Neural cell (in vitro differentiated cells): ENCODE results near the gene NUDCD3. TPM values are rescaled to one million over a fixed set of nuclear protein-coding genes. Genes with fewer than 3 reads are reported as not detected.

Experiments
- H2AFZ ChIP-seq: fragments of 200-600, 300-800 bp; sonication (generic), shearing (Covaris generic); 2 replicates; pipeline ENCODE4 v1.6.0; 2014; ENCODE audit warnings: low read depth, mild to moderate bottlenecking, antibody characterized with exemption, low read length, moderate library complexity
- H3F3A ChIP-seq: fragments of 200-600 bp; shearing (Covaris generic); 2 replicates; pipeline ENCODE4 v1.6.1; 2016; ENCODE audit warnings: mild to moderate bottlenecking, moderate library complexity, mixed read lengths, antibody characterized with exemption, low read length; ENCODE audit not compliant: insufficient read depth, poor library complexity, severe bottlenecking
- H3K27ac ChIP-seq: fragments of 200-600, 300-800 bp; sonication (generic), shearing (Covaris generic); 2 replicates; pipeline ENCODE4 v1.5.1; 2014; ENCODE audit warnings: mild to moderate bottlenecking, low read length, moderate library complexity
- H3K27me3 ChIP-seq: fragments of 300-800, 200-600 bp; sonication (generic), shearing (Covaris generic); 2 replicates; pipeline ENCODE4 v1.6.0; 2014; ENCODE audit warnings: mild to moderate bottlenecking, low read depth, low read length, moderate library complexity; ENCODE audit not compliant: insufficient read depth
- H3K36me3 ChIP-seq: fragments of 300-800, 200-600 bp; sonication (generic), shearing (Covaris generic); 2 replicates; pipeline ENCODE4 v1.5.1; 2014; ENCODE audit warnings: mild to moderate bottlenecking, antibody characterized with exemption, low read length, moderate library complexity; ENCODE audit not compliant: insufficient read depth
- H3K4me2 ChIP-seq: fragments of 300-800, 200-600 bp; sonication (generic), shearing (Covaris generic); 2 replicates; pipeline ENCODE4 v1.6.0; 2014; ENCODE audit warnings: mild to moderate bottlenecking, low read length
- H3K4me3 ChIP-seq: fragments of 300-800, 200-600 bp; sonication (generic), shearing (Covaris generic); 2 replicates; pipeline ENCODE4 v1.5.1; 2014; ENCODE audit warnings: mild to moderate bottlenecking, low read length, moderate library complexity
- H3K79me2 ChIP-seq: fragments of 200-600 bp; shearing (Covaris generic); replicated peaks from 2 replicates; pipeline ENCODE4 v1.6.0; 2014; ENCODE audit warnings: mild to moderate bottlenecking, low read length, moderate library complexity; ENCODE audit not compliant: insufficient read depth
- H3K9ac ChIP-seq: fragments of 300-800, 200-600 bp; sonication (generic), shearing (Covaris generic); 2 replicates; pipeline ENCODE4 v1.6.1; 2016; ENCODE audit warnings: mild to moderate bottlenecking, low read length, mixed read lengths
- H3K9me2 ChIP-seq: fragments of 200-600 bp; shearing (Covaris generic); 2 replicates; pipeline ENCODE4 v1.6.1; 2016; ENCODE audit warnings: mild to moderate bottlenecking, low read length, mixed read lengths; ENCODE audit not compliant: insufficient read depth
- H3K9me3 ChIP-seq: fragments of 200-600, 300-800 bp; sonication (generic), shearing (Covaris generic); 2 replicates; pipeline ENCODE4 v1.6.1; 2016; ENCODE audit warnings: mild to moderate bottlenecking, mixed run types, low read length, moderate library complexity, mixed read lengths
- H4K20me1 ChIP-seq: fragments of 200-600 bp; shearing (Covaris generic); 2 replicates; pipeline ENCODE4 v1.6.1; 2016; ENCODE audit warnings: mild to moderate bottlenecking, mixed run types; ENCODE audit not compliant: insufficient read depth
- EP300 ChIP-seq: fragments of 450-650 bp; conservative IDR thresholded peaks from 2 replicates; pipeline ENCODE4 v1.6.1; 2014; ENCODE audit warnings: antibody characterized with exemption, mild to moderate bottlenecking, moderate library complexity; ENCODE audit not compliant: poor library complexity, severe bottlenecking
- EZH2 ChIP-seq: fragments of 200-600, 300-800 bp; shearing (Covaris generic), sonication (generic); IDR thresholded peaks from 2 replicates; pipeline ENCODE4 v1.6.1; 2014; ENCODE audit warnings: antibody characterized with exemption, low read length, borderline replicate concordance, mild to moderate bottlenecking; ENCODE audit not compliant: insufficient read depth, poor library complexity, severe bottlenecking
- MXI1 ChIP-seq: fragments of 450-650 bp; conservative IDR thresholded peaks from 2 replicates; pipeline ENCODE4 v1.6.1; 2014; ENCODE audit warnings: antibody characterized with exemption, mild to moderate bottlenecking; ENCODE audit not compliant: poor library complexity, severe bottlenecking
- POLR2AphosphoS5 ChIP-seq: IDR thresholded peaks from 2 replicates; pipeline ENCODE4 v1.6.1; 2012
- RAD21 ChIP-seq: fragments of 450-650 bp; conservative IDR thresholded peaks from 2 replicates; pipeline ENCODE4 v1.6.1; 2014; ENCODE audit warnings: antibody characterized with exemption, mild to moderate bottlenecking, moderate library complexity
- SMC3 ChIP-seq: fragments of 450-650 bp; conservative IDR thresholded peaks from 2 replicates; pipeline ENCODE4 v1.6.1; 2014; ENCODE audit warnings: antibody characterized with exemption, mild to moderate bottlenecking, moderate library complexity; ENCODE audit not compliant: poor library complexity
- TAF1 ChIP-seq: IDR thresholded peaks from 2 replicates; pipeline ENCODE4 v1.6.1; 2012; ENCODE audit warnings: low read depth
- polyA plus RNA-seq: library from polyadenylated mRNA; depleted of rRNA; stranded (reverse); fragments of >200 nt; gene quantifications from 2 replicates; pipeline ENCODE4 v1.2.3, GENCODE V29; 2014
- TF ChIP-seq, protein P1 (sequence below): IDR thresholded peaks from 2 replicates; pipeline ENCODE4 v1.6.1; 2012; ENCODE audit warnings: borderline replicate concordance
- TF ChIP-seq, protein P2 (sequence below): fragments of 450-650 bp; IDR thresholded peaks from 2 replicates; pipeline ENCODE4 v1.5.1; 2014; ENCODE audit warnings: antibody characterized with exemption, mild to moderate bottlenecking, moderate library complexity; ENCODE audit not compliant: poor library complexity, severe bottlenecking

NUDCD3 gene
- polyA plus RNA-seq, 1 donor from 2014 or later = 69.9 TPM

DNA sequence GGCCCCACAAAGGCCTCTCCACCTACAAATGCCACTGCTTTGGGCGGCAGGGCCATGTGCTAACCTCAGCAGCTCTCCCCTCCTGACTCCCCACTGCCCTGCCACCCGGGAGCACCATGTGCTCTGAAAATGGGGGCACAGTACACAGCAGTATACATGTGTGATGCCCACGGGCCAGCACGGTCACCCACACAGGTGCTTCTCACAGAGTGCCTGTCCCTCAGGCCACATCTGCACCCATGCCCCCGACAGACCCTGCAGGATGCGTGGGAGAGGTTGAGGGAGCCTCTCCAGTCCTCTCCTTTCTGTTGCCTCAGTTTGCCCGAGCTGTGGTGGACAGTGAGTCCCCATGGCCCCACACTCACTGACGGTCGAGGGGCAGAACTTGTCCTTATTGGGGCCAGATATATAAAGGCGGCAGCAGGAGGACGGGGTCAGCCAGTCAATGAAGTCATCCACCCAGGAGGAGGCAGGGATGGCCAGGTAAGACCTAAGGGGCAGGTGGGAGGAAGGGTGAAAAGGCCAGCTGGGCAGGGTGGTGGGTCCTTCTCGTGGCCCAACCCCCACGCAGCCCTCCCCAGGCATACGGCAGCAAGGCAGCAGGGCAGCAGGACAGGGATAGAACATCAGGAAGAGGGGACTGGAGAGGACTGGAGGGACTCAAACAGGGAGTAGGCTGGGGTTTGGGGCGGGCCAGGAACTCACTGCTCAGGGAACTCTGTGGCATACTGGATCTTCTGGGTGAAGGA, 31.1 kb upstream of the NUDCD3 start:
- Histone ChIP-seq H3K4me3 (no peak overlapping the region), H3K9me3 (no peaks in the 10 kb centered on the region), H3K9ac (no peak overlapping the region), H3K4me2 (no peak overlapping the region), H3K79me2 (no peaks in the 10 kb centered on the region), H4K20me1 (no peaks in the 10 kb centered on the region), H3K36me3 (no peaks in the 10 kb centered on the region), H3K27me3 (no peaks in the 10 kb centered on the region), H3F3A (no peaks in the 10 kb centered on the region), H3K27ac (no peak overlapping the region), H3K9me2 (no peaks in the 10 kb centered on the region), H2AFZ (no peak overlapping the region)
- TF ChIP-seq EP300 (no peak), EZH2 (no peak), MXI1 (no peak), POLR2AphosphoS5 (no peak), SMC3 (no peak), TAF1 (no peak), RAD21 (no peak)
- TF ChIP-seq, protein P1, sequence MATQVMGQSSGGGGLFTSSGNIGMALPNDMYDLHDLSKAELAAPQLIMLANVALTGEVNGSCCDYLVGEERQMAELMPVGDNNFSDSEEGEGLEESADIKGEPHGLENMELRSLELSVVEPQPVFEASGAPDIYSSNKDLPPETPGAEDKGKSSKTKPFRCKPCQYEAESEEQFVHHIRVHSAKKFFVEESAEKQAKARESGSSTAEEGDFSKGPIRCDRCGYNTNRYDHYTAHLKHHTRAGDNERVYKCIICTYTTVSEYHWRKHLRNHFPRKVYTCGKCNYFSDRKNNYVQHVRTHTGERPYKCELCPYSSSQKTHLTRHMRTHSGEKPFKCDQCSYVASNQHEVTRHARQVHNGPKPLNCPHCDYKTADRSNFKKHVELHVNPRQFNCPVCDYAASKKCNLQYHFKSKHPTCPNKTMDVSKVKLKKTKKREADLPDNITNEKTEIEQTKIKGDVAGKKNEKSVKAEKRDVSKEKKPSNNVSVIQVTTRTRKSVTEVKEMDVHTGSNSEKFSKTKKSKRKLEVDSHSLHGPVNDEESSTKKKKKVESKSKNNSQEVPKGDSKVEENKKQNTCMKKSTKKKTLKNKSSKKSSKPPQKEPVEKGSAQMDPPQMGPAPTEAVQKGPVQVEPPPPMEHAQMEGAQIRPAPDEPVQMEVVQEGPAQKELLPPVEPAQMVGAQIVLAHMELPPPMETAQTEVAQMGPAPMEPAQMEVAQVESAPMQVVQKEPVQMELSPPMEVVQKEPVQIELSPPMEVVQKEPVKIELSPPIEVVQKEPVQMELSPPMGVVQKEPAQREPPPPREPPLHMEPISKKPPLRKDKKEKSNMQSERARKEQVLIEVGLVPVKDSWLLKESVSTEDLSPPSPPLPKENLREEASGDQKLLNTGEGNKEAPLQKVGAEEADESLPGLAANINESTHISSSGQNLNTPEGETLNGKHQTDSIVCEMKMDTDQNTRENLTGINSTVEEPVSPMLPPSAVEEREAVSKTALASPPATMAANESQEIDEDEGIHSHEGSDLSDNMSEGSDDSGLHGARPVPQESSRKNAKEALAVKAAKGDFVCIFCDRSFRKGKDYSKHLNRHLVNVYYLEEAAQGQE = no peak
- TF ChIP-seq, protein P2, sequence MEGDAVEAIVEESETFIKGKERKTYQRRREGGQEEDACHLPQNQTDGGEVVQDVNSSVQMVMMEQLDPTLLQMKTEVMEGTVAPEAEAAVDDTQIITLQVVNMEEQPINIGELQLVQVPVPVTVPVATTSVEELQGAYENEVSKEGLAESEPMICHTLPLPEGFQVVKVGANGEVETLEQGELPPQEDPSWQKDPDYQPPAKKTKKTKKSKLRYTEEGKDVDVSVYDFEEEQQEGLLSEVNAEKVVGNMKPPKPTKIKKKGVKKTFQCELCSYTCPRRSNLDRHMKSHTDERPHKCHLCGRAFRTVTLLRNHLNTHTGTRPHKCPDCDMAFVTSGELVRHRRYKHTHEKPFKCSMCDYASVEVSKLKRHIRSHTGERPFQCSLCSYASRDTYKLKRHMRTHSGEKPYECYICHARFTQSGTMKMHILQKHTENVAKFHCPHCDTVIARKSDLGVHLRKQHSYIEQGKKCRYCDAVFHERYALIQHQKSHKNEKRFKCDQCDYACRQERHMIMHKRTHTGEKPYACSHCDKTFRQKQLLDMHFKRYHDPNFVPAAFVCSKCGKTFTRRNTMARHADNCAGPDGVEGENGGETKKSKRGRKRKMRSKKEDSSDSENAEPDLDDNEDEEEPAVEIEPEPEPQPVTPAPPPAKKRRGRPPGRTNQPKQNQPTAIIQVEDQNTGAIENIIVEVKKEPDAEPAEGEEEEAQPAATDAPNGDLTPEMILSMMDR = no peak

DNA sequence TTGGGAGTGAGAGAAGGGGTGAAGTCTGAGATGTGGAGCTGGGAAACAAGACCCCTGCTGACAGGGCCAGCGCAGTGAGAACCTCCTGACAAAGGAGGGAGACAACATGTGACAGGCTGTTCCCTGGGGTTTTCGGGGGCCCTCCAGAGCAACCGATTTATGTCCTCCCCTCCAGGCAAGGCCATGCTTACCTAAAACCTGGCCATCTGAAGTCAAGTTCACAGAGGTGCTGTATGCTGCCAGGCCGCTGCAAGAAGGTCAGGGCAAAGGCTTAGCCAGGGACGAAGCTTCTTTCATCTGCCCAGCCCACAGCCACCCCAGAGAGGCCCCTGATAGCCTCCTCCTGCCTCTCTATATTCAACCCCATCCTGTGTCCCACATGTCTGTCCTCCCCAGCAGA, 30.1 kb upstream of the NUDCD3 start:
- Histone ChIP-seq H2AFZ (no peak overlapping the region), H3K9ac (no peak overlapping the region)

More for the DNA sequence above, 30.1 kb upstream of the NUDCD3 start:
- no peak overlapping the region for H3K4me2 ChIP-seq
- H3K27ac ChIP-seq = no peak overlapping the region
- H3K79me2 ChIP-seq = no peaks in the 10 kb centered on the region
- TF ChIP-seq TAF1 (no peak), MXI1 (no peak), EZH2 (no peak), RAD21 (no peak)
- H3K4me3 ChIP-seq = no peak overlapping the region
- no peaks in the 10 kb centered on the region for H3K36me3 ChIP-seq
- no peaks in the 10 kb centered on the region for H3F3A ChIP-seq
- no peaks in the 10 kb centered on the region for H3K9me3 ChIP-seq
- H3K9me2 ChIP-seq = no peaks in the 10 kb centered on the region
- no peaks in the 10 kb centered on the region for H3K27me3 ChIP-seq
- H4K20me1 ChIP-seq = no peaks in the 10 kb centered on the region
